Vagina (tissue), 2 donors: Measurements from ENCODE around the gene C5orf46. TPM values are rescaled to one million over a fixed set of nuclear protein-coding genes. Genes with fewer than 3 reads are reported as not detected.

Source experiments
- DNase-seq, 2 donors: peaks; one replicate each; pipeline ENCODE4 v3.0.0-alpha.2; 2017; ENCODE audit errors: extremely low spot score in 2 of 2
- H3K27ac ChIP-seq: fragments of 200-600 bp; sonication (generic); one replicate; pipeline ENCODE4 v1.5.1; 2019
- H3K27me3 ChIP-seq: fragments of 200-600 bp; sonication (generic); one replicate; pipeline ENCODE4 v1.5.1; 2019
- H3K36me3 ChIP-seq, 2 donors: fragments of 200-600 bp; sonication (generic); one replicate each; pipeline ENCODE4 v1.5.1; 2017 to 2019
- H3K4me1 ChIP-seq: fragments of 200-600 bp; sonication (generic); one replicate; pipeline ENCODE4 v1.5.1; 2019
- H3K4me3 ChIP-seq, 2 donors: fragments of 200-600 bp; sonication (generic); 1 replicate in 1 of 2; 2 replicates in 1 of 2; pipeline ENCODE4 v1.5.1; 2016 to 2019
- H3K9me3 ChIP-seq: fragments of 200-600 bp; sonication (generic); one replicate; pipeline ENCODE4 v1.5.1; 2019
- POLR2A ChIP-seq, 2 donors: fragments of 450-650 bp; IDR thresholded peaks; one replicate each; pipeline ENCODE4 v1.6.1; 2017; ENCODE audit warnings: antibody characterized with exemption in 2 of 2, mild to moderate bottlenecking in 2 of 2, moderate library complexity in 2 of 2
- POLR2AphosphoS5 ChIP-seq, 2 donors: sonication (generic); formaldehyde crosslinking; IDR thresholded peaks; one replicate each; pipeline ENCODE4 v1.9.0; 2017; ENCODE audit warnings: antibody characterized with exemption in 2 of 2, mild to moderate bottlenecking in 2 of 2, low read depth in 1 of 2; ENCODE audit not compliant: insufficient read depth in 1 of 2
- intact Hi-C: fragments of 100-400 bp; cut with DNase I; formaldehyde crosslinking; loops from one replicate; pipeline ENCODE4 v1.15.1; 2023
- total RNA-seq: library from RNA; depleted of rRNA; stranded (reverse); fragments of >200 nt; gene quantifications from one replicate; pipeline ENCODE4 v1.2.3, GENCODE V29; 2016
- TF ChIP-seq, protein P1 (sequence below), 3 experiments: fragments of 450-650 bp in 2 of 3; fragments of 200-600 bp in 1 of 3; sonication (generic) in 1 of 3; IDR thresholded peaks; one replicate each; pipeline ENCODE4 v1.5.1; 2017 to 2019; ENCODE audit warnings: antibody characterized with exemption in 3 of 3, mild to moderate bottlenecking in 2 of 3, moderate library complexity in 2 of 3

C5orf46 gene
- total RNA-seq, 1 donor from 2014 or later = not detected

DNA sequence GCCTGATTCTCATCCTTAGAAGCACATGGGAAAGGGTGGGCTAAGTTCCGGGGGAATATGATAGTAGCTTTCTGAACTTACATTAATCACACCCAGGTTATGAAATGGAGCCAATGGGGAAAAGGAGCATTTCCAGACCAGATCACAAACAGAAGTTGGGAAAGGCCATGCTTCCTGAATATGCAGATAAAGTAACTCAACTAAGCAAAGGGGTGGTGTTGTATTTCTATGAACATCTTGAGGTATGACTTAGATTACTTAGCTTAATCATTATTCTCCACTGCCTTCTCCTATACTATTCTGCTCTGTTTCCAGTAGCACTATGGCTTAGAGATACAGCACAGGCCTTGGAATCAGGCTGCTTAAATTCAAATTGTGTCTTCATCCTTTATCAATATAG lies 10.5 kb downstream of the C5orf46 start:
- no peak for DNase-seq
- H3K27ac ChIP-seq = no peak overlapping the region
- intact Hi-C loops = no loop called here

DNA sequence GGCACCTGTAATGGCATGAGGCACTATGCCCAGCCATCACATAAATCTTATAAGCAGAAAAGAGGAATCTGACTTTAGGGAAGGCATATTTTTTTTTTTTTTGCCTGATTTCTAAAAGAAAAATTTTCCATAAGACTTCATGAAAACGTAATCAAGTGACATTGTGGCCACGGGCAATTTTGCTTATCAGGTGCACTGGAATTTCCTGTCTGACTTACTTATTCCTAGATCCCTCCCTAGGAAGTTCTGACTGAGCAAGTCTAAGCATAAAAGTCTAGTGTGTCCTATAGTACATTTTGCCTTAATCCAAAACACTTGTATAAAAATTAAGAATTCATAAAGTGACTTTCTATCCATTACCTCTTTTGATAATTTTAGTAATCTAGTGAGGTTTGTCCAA lies 12.5 kb downstream of the C5orf46 start:
- no peaks in the 10 kb centered on the region for H3K9me3 ChIP-seq
- intact Hi-C loops = no loop called here
- no peaks in the 10 kb centered on the region for H3K36me3 ChIP-seq
- no peak overlapping the region for H3K4me3 ChIP-seq
- H3K4me1 ChIP-seq = peaks cover 7% of the 10 kb centered on the region
- H3K27ac ChIP-seq = peak overlapping the region; percentile 13
- TF ChIP-seq POLR2A (IDR thresholded peaks at IDR 0.05) (no peak), POLR2AphosphoS5 (IDR thresholded peaks at IDR 0.05; ENCODE audit: insufficient read depth in 1 of 2, low read depth in 1 of 2) (no peak)
- TF ChIP-seq, protein P1, sequence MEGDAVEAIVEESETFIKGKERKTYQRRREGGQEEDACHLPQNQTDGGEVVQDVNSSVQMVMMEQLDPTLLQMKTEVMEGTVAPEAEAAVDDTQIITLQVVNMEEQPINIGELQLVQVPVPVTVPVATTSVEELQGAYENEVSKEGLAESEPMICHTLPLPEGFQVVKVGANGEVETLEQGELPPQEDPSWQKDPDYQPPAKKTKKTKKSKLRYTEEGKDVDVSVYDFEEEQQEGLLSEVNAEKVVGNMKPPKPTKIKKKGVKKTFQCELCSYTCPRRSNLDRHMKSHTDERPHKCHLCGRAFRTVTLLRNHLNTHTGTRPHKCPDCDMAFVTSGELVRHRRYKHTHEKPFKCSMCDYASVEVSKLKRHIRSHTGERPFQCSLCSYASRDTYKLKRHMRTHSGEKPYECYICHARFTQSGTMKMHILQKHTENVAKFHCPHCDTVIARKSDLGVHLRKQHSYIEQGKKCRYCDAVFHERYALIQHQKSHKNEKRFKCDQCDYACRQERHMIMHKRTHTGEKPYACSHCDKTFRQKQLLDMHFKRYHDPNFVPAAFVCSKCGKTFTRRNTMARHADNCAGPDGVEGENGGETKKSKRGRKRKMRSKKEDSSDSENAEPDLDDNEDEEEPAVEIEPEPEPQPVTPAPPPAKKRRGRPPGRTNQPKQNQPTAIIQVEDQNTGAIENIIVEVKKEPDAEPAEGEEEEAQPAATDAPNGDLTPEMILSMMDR (IDR thresholded peaks at IDR 0.05) = no peak
- H3K27me3 ChIP-seq = no peaks in the 10 kb centered on the region
- no peak for DNase-seq

More for the DNA sequence above, 10.5 kb downstream of the C5orf46 start:
- no peaks in the 10 kb centered on the region for H3K36me3 ChIP-seq
- peaks cover 7% of the 10 kb centered on the region for H3K4me1 ChIP-seq
- no peaks in the 10 kb centered on the region for H3K9me3 ChIP-seq
- TF ChIP-seq POLR2A (IDR thresholded peaks at IDR 0.05) (no peak), POLR2AphosphoS5 (IDR thresholded peaks at IDR 0.05; ENCODE audit: insufficient read depth in 1 of 2, low read depth in 1 of 2) (no peak)
- TF ChIP-seq, protein P1 (IDR thresholded peaks at IDR 0.05) = no peak
- H3K4me3 ChIP-seq = no peak overlapping the region
- H3K27me3 ChIP-seq = no peaks in the 10 kb centered on the region

DNA sequence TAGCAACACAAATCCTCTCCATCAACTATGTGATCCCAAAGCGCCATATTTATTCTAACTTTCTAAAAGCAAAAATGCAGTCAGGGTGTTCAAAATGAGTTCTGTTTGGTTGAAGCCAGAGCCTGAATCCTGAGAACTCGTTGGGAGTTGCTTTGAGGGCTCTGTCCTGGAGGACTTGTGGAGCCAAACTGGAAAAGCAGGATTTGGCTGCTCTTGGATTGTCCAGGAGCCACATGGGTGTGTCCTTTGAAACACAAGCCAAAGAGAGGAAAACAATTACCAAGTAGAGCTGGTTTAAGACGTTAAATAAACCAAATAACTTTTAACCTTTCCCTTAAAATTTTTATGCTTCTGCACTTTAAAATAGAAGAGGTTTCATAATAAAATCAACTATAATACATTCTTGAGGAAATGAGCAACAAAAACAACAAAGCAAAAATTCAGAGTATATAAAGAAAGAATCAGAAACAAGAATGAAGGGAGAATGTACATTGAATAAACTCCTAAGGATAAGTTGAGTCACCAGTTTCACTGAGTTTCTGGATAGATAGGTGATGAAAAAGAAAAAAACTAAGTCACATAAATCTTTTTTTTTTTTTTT lies 13.5 kb downstream of the C5orf46 start:
- no peaks in the 10 kb centered on the region for H3K27me3 ChIP-seq
- H3K4me1 ChIP-seq = peaks cover 7% of the 10 kb centered on the region
- intact Hi-C loops = no loop called here
- TF ChIP-seq POLR2AphosphoS5 (IDR thresholded peaks at IDR 0.05; ENCODE audit: insufficient read depth in 1 of 2, low read depth in 1 of 2) (peak in 1 of 2 donors; percentile 73), POLR2A (IDR thresholded peaks at IDR 0.05) (no peak)
- TF ChIP-seq, protein P1 (IDR thresholded peaks at IDR 0.05) = no peak
- peak overlapping the region; percentile 13 for H3K27ac ChIP-seq
- H3K36me3 ChIP-seq = no peaks in the 10 kb centered on the region
- H3K4me3 ChIP-seq = no peak overlapping the region
- no peaks in the 10 kb centered on the region for H3K9me3 ChIP-seq
- no peak for DNase-seq

DNA sequence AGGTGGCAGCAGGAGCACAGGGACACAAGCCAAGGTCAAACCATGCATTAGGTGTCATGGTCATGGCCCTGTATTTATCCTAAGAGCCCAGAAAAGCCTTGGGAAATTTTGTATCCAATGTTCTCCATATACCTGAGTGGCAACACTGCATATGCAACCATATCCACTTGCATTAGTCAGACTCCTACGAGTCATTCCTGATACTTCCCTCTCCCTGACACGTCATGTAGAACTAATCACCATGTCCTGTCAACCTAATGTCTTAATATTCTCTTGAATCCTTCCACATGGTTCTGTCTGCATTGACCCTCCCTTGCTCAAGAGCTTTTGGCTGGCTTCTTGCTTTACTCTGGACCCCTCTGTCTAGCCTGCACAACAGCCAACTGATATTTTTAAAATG lies 18.4 kb downstream of the C5orf46 start:
- TF ChIP-seq POLR2AphosphoS5 (IDR thresholded peaks at IDR 0.05; ENCODE audit: insufficient read depth in 1 of 2, low read depth in 1 of 2) (peak in 1 of 2 donors; percentile 36), POLR2A (IDR thresholded peaks at IDR 0.05) (no peak)
- Histone ChIP-seq H3K27ac (no peak overlapping the region), H3K36me3 (no peaks in the 10 kb centered on the region), H3K4me3 (no peak overlapping the region), H3K9me3 (no peaks in the 10 kb centered on the region), H3K27me3 (no peaks in the 10 kb centered on the region), H3K4me1 (no peaks in the 10 kb centered on the region)
- DNase-seq = no peak
- intact Hi-C loops = no loop called here

DNA sequence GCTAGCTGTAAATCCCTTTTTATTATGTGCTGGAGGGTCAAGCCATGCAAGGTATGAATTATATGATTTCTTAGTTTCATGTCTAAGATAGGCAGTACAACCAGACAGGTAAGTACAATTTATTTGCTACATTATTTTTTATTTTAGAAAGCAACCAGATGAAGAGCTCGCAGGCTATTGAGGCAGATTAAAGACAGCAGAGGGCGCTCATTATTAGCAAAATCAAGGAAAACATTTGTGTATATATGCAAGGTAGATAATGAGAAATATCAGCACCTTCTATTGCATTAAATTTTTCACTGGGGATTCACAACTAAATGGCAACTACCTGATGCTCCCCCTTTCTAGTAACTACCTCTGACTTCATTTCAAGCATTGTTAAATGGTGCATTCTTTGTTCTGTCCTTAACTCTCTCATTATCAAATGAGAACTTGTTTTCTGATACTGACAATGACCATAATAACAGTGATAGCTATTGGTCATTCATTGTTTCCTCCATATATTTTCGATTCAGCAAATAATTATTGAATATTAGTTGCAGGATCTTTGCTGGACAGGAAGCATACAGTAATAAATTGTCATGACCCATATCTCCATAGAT lies 19.2 kb downstream of the C5orf46 start:
- Histone ChIP-seq H3K9me3 (no peaks in the 10 kb centered on the region), H3K4me1 (no peaks in the 10 kb centered on the region), H3K27me3 (no peaks in the 10 kb centered on the region), H3K27ac (no peak overlapping the region), H3K4me3 (no peak overlapping the region), H3K36me3 (no peaks in the 10 kb centered on the region)
- TF ChIP-seq, protein P1 (IDR thresholded peaks at IDR 0.05) = peak in 2 of 3 experiments; percentile 3 to 30
- peak in 1 of 2 donors; percentile 21 for TF ChIP-seq POLR2AphosphoS5 (IDR thresholded peaks at IDR 0.05; ENCODE audit: insufficient read depth in 1 of 2, low read depth in 1 of 2)
- TF ChIP-seq POLR2A (IDR thresholded peaks at IDR 0.05) = no peak
- intact Hi-C loops = no loop called here
- DNase-seq = no peak
